Body of pancreas (tissue), 4 donors: ENCODE data around the gene PPID. TPM values are rescaled to one million over a fixed set of nuclear protein-coding genes. Genes with fewer than 3 reads are reported as not detected.

Source experiments
- ATAC-seq: fragments of 150-250 bp; one replicate; pipeline ENCODE4 v1.9.1; 2016
- DNase-seq, 4 donors: peaks; one replicate each; pipeline ENCODE4 v3.0.0-alpha.2; 2019
- H3K27ac ChIP-seq, 4 donors: fragments of 200-600 bp; sonication (generic); 1 replicate in 3 of 4; 2 replicates in 1 of 4; pipeline versions ENCODE4 v1.5.1 to v1.6.1; 2016 to 2019; ENCODE audit warnings: mild to moderate bottlenecking in 1 of 4, mixed read lengths in 1 of 4, moderate library complexity in 1 of 4
- H3K27me3 ChIP-seq, 2 donors: fragments of 200-600 bp; sonication (generic); one replicate each; pipeline ENCODE4 v1.6.0; 2016; ENCODE audit warnings: mild to moderate bottlenecking in 1 of 2
- H3K36me3 ChIP-seq, 2 donors: fragments of 200-600 bp; sonication (generic); replicated peaks in 1 of 2; 2 replicates each; pipeline ENCODE4 v1.5.1; 2016; ENCODE audit warnings: low read depth in 2 of 2; ENCODE audit not compliant: insufficient read depth in 1 of 2
- H3K4me1 ChIP-seq: fragments of 200-600 bp; sonication (generic); one replicate; pipeline ENCODE4 v1.6.0; 2016
- H3K4me3 ChIP-seq, 2 donors: fragments of 200-600 bp; sonication (generic); 1 replicate in 1 of 2; 2 replicates in 1 of 2; pipeline ENCODE4 v1.5.1; 2016 to 2019
- H3K9me3 ChIP-seq, 3 donors: fragments of 200-600 bp; sonication (generic); 1 replicate in 2 of 3; 2 replicates in 1 of 3; pipeline ENCODE4 v1.5.1; 2016
- CTCF ChIP-seq, 7 experiments: fragments of 450-650 bp in 4 of 7; fragments of 200-600 bp in 3 of 7; sonication (generic) in 3 of 7; IDR thresholded peaks; one replicate each; pipeline ENCODE4 v1.5.1; 2016 to 2019; ENCODE audit warnings: antibody characterized with exemption in 7 of 7
- POLR2A ChIP-seq, 3 donors: fragments of 450-650 bp; IDR thresholded peaks; one replicate each; pipeline ENCODE4 v1.6.1; 2016; ENCODE audit warnings: antibody characterized with exemption in 3 of 3, mild to moderate bottlenecking in 2 of 3
- WGBS, 2 donors: methylation state at CpG; one replicate each; pipeline ENCODE4 v1.1.5; 2017; 5-methylcytosine and 5-hydroxymethylcytosine counted together
- intact Hi-C: fragments of 100-400 bp; cut with DNase I; formaldehyde crosslinking; loops from one replicate; pipeline ENCODE4 v1.15.1; 2023
- total RNA-seq, 2 donors: library from RNA; depleted of rRNA; stranded (reverse); fragments of >200 nt; gene quantifications; one replicate each; pipeline ENCODE4 v1.1.0, GENCODE V29; 2016

The PPID gene
- total RNA-seq, 2 donors from 2014 or later, result 15.5 to 19.7 TPM

DNA sequence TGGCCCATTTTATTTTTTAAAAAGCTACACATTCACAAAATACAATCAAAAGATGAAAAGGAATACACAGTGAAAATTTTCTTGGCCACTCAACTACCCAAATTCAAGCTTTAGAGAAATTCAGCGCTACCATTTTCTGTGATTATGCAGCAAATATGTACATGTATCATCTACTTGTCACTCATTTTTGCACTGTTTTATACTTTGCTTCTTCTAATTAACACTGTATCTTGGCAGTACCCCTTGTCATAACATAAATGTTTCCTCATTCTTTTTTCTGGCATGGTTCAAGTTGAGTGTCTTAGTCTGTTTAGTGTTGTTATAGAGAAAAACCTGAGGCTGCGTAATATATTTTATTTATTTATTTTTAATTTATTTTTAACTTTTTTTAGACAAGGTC lies 15.7 kb upstream of the PPID start:
- no peaks in the 10 kb centered on the region for H3K4me1 ChIP-seq

DNA sequence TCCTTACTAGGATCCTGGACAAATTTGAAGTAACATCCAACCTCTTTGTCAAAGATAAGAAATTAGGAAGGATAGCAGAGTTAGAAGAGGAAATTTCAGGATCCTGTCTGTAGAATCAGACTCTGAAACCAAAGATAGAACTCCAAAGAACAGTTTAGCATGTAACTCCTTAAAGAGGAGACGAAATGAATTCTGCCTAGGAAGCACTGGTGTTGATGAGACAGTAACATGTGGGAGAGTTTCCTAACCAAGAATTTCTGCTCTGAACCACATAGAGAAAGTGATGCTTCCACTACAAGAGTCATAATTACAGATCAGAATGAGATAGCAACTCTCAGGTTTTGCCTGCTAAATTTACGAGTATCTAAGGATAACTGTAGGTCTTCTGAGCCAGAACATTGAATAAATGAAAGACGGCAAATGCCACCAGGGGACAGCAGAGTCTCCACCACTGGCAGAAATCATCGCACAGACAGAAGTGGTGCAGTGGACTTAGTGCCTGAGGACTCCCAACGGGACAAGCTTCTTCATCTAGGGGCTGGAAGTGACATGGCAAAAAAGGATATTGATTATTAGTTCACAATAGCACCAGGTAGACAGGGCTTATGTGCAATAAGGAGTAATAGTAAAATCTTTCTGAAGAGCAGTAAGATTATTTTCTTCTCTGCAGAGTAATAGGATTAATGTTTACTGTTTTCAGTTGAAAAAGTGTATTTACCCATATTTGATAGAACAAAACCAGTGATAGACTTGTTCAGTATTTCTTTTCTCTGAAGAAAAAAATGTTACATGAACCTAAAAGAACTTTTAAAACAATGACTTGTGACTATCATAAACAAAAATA lies 6.7 kb upstream of the PPID start:
- no peaks in the 10 kb centered on the region for H3K36me3 ChIP-seq
- peak; percentile 75 to 97 (median 93) for TF ChIP-seq CTCF (IDR thresholded peaks at IDR 0.05)
- no peak for TF ChIP-seq POLR2A (IDR thresholded peaks at IDR 0.05)
- no peaks in the 10 kb centered on the region for H3K4me1 ChIP-seq
- intact Hi-C loops, result loop anchor here (5.0 to 10.0 kb wide), 3 partner anchors 117 to 475 kb away; no protein-coding TSS in a partner anchor
- no peaks in the 10 kb centered on the region for H3K27me3 ChIP-seq
- no peak overlapping the region for H3K4me3 ChIP-seq
- DNase-seq (peak; percentile 67 to 79 (median 74)), ATAC-seq (peak; percentile 86)
- 12 to 22% methylated on average over 5 of the region's 5 CpGs for WGBS, 2 donors
- no peak overlapping the region for H3K27ac ChIP-seq
- no peaks in the 10 kb centered on the region for H3K9me3 ChIP-seq

More for the DNA sequence above, 15.7 kb upstream of the PPID start:
- TF ChIP-seq CTCF (IDR thresholded peaks at IDR 0.05), result no peak
- TF ChIP-seq POLR2A (IDR thresholded peaks at IDR 0.05), result no peak
- Histone ChIP-seq H3K9me3 (no peaks in the 10 kb centered on the region), H3K4me3 (no peak overlapping the region), H3K27me3 (no peaks in the 10 kb centered on the region), H3K36me3 (no peaks in the 10 kb centered on the region), H3K27ac (no peak overlapping the region)
- no peak for ATAC-seq
- intact Hi-C loops, result loop anchor here (10.0 kb wide), 1 partner anchor 436 kb away; no protein-coding TSS in a partner anchor
- DNase-seq, result no peak
- WGBS, 2 donors, result 91 to 97% methylated on average over 2 of the region's 2 CpGs

DNA sequence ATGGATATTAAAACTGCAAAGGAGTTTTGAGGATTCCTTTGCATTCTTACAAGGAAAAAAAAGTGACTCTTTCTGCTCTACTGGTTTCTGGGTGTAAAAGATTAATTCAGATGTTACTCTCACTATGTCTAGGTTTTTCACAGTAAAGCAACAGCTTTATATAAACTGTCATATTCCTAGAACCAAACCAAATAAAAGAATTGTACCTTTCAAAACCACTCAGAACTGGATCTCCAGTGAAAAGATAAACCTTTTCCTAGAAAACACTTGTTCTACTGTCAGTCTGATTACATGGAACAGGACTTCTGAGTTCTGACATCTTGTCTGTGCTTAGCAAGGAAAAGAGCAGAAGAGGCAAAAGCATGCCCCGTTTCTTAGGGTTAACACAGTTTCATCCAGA lies 5.0 kb upstream of the PPID start:
- DNase-seq (no peak), ATAC-seq (no peak)
- TF ChIP-seq POLR2A (IDR thresholded peaks at IDR 0.05), result no peak
- no peak for TF ChIP-seq CTCF (IDR thresholded peaks at IDR 0.05)
- Histone ChIP-seq H3K4me1 (peaks cover 4% of the 10 kb centered on the region), H3K9me3 (no peaks in the 10 kb centered on the region), H3K36me3 (no peaks in the 10 kb centered on the region), H3K27me3 (no peaks in the 10 kb centered on the region), H3K4me3 (no peak overlapping the region), H3K27ac (no peak overlapping the region)
- intact Hi-C loops, result loop anchor here (5.0 to 10.0 kb wide), 2 partner anchors 119 to 477 kb away; no protein-coding TSS in a partner anchor
- WGBS, 2 donors, result 39 to 70% methylated on average over 1 of the region's 1 CpG

- TF ChIP-seq POLR2A (IDR thresholded peaks at IDR 0.05) (no peak), CTCF (IDR thresholded peaks at IDR 0.05) (no peak)
- Histone ChIP-seq H3K27me3 (no peaks in the 10 kb centered on the region), H3K27ac (no peak overlapping the region), H3K36me3 (no peaks in the 10 kb centered on the region), H3K4me3 (no peak overlapping the region), H3K9me3 (no peaks in the 10 kb centered on the region), H3K4me1 (peaks cover 11% of the 10 kb centered on the region)
- ATAC-seq (no peak), DNase-seq (no peak)
- WGBS, 2 donors, result 66 to 67% methylated on average over 6 of the region's 6 CpGs
- intact Hi-C loops, result loop anchor here (5.0 to 10.0 kb wide), 2 partner anchors 121 to 478 kb away; no protein-coding TSS in a partner anchor
Measured at GRCh38 chr4:158726633-158727032, 3.4 kb upstream of the PPID start.
